ENCODE data around the gene LINGO4.

LINGO4 gene

GRCh38 chr1:151807131-151807530, 1.9 kb upstream of the LINGO4 start:
- TF ChIP-seq ZFP3 (CRISPR knock-in tag; IDR thresholded peaks at IDR 0.05) = no peak
- no peak for ATAC-seq

- ATAC-seq = no peak
- TF ChIP-seq ZNF8 (CRISPR knock-in tag; IDR thresholded peaks at IDR 0.05) (no peak), CSDC2 (CRISPR knock-in tag; IDR thresholded peaks at IDR 0.05) (no peak), CREB5 (CRISPR knock-in tag; IDR thresholded peaks at IDR 0.05; ENCODE audit: low read depth) (no peak), PPARA (CRISPR knock-in tag; IDR thresholded peaks at IDR 0.05; ENCODE audit: borderline replicate concordance) (no peak), SNAI2 (CRISPR knock-in tag; IDR thresholded peaks at IDR 0.05) (no peak), ZNF565 (CRISPR knock-in tag; conservative IDR thresholded peaks at IDR 0.05; ENCODE audit: low read depth) (no peak), PATZ1 (CRISPR knock-in tag; IDR thresholded peaks at IDR 0.05; ENCODE audit: borderline replicate concordance) (no peak), OSR1 (CRISPR knock-in tag; IDR thresholded peaks at IDR 0.05) (no peak), ZNF70 (CRISPR knock-in tag; IDR thresholded peaks at IDR 0.05) (no peak), ZC3H10 (CRISPR knock-in tag; IDR thresholded peaks at IDR 0.05) (no peak), ZFP3 (CRISPR knock-in tag; IDR thresholded peaks at IDR 0.05) (no peak), GLIS3 (CRISPR knock-in tag; IDR thresholded peaks at IDR 0.05) (no peak), CSRNP3 (CRISPR knock-in tag; IDR thresholded peaks at IDR 0.05) (no peak), ISL1 (CRISPR knock-in tag; IDR thresholded peaks at IDR 0.05) (no peak), TSHZ2 (CRISPR knock-in tag; IDR thresholded peaks at IDR 0.05) (no peak), BACH2 (CRISPR knock-in tag; IDR thresholded peaks at IDR 0.05; ENCODE audit: borderline replicate concordance) (no peak), ZFP30 (CRISPR knock-in tag; IDR thresholded peaks at IDR 0.05) (no peak), ESRRG (CRISPR knock-in tag; IDR thresholded peaks at IDR 0.05) (no peak), ARNTL (CRISPR knock-in tag; IDR thresholded peaks at IDR 0.05; ENCODE audit: borderline replicate concordance, low read depth) (no peak)
Measured at GRCh38 chr1:151806170-151806569, 951 bp upstream of the LINGO4 start.

GRCh38 chr1:151803915-151804314, 1.3 kb downstream of the LINGO4 start:
- ATAC-seq = no peak
- TF ChIP-seq PATZ1 (CRISPR knock-in tag; IDR thresholded peaks at IDR 0.05; ENCODE audit: borderline replicate concordance) = no peak
- no peak for TF ChIP-seq POU6F1 (CRISPR knock-in tag; IDR thresholded peaks at IDR 0.05; ENCODE audit: borderline replicate concordance, low read depth)
- TF ChIP-seq TCF4 (CRISPR knock-in tag; IDR thresholded peaks at IDR 0.05; ENCODE audit: borderline replicate concordance) = no peak
- TF ChIP-seq RARB (CRISPR knock-in tag; IDR thresholded peaks at IDR 0.05) = no peak
- TF ChIP-seq ZNF565 (CRISPR knock-in tag; conservative IDR thresholded peaks at IDR 0.05; ENCODE audit: low read depth) = no peak
- no peak for TF ChIP-seq GLIS3 (CRISPR knock-in tag; IDR thresholded peaks at IDR 0.05)
- no peak for TF ChIP-seq ARNTL (CRISPR knock-in tag; IDR thresholded peaks at IDR 0.05; ENCODE audit: borderline replicate concordance, low read depth)
- no peak for TF ChIP-seq ZNF70 (CRISPR knock-in tag; IDR thresholded peaks at IDR 0.05)
- TF ChIP-seq CSDC2 (CRISPR knock-in tag; IDR thresholded peaks at IDR 0.05) = no peak
- no peak for TF ChIP-seq ESRRG (CRISPR knock-in tag; IDR thresholded peaks at IDR 0.05)
- TF ChIP-seq CREB5 (CRISPR knock-in tag; IDR thresholded peaks at IDR 0.05; ENCODE audit: low read depth) = no peak
